Measurements from ENCODE around the gene TENM4. TPM values are rescaled to one million over a fixed set of nuclear protein-coding genes. Genes with fewer than 3 reads are reported as not detected.

The TENM4 gene
- polyA plus RNA-seq, 1 donor from 2014 or later = 16.8 TPM

DNA sequence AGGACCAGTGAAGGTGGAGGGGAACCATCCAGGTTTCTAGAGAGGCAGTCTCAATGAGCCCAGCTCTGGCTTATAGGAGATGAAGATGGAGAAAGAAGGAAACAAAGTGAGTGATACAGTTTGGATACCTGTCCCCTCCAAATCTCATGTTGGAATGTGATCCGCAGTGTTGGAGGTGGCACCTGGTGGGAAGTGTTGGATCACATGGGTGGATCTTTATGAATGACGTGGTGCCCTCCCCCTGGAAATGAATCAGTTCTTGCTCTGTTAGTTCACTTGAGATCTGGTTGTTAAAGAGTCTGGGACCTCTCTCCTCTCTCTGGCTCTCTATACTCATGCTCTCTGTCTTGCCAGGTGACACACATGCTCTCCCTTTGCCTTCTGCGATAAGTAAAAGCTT is 473.0 kb downstream of the TENM4 start:
- Histone ChIP-seq H3K9ac (ENCODE audit: low read length) (no peak overlapping the region), H3F3A (ENCODE audit: insufficient read depth, low read length, poor library complexity, severe bottlenecking) (no peaks in the 10 kb centered on the region), H3K9me3 (ENCODE audit: low read length) (no peaks in the 10 kb centered on the region), H3K4me2 (ENCODE audit: low read length) (no peak overlapping the region), H4K20me1 (ENCODE audit: insufficient read depth) (no peaks in the 10 kb centered on the region), H3K27me3 (ENCODE audit: insufficient read depth, low read depth, low read length) (no peaks in the 10 kb centered on the region), H3K27ac (ENCODE audit: low read length) (no peak overlapping the region), H3K4me3 (ENCODE audit: low read length) (no peak overlapping the region), H2AFZ (ENCODE audit: low read depth, low read length) (no peak overlapping the region), H3K36me3 (ENCODE audit: insufficient read depth, low read length) (no peaks in the 10 kb centered on the region), H3K9me2 (ENCODE audit: insufficient read depth, low read length) (no peaks in the 10 kb centered on the region), H3K79me2 (replicated peaks; ENCODE audit: insufficient read depth, low read length) (no peaks in the 10 kb centered on the region)
- TF ChIP-seq MXI1 (conservative IDR thresholded peaks at IDR 0.05; ENCODE audit: poor library complexity, severe bottlenecking) (no peak), EZH2 (IDR thresholded peaks at IDR 0.05; ENCODE audit: borderline replicate concordance, insufficient read depth, low read length, poor library complexity, severe bottlenecking) (no peak), POLR2AphosphoS5 (IDR thresholded peaks at IDR 0.05) (no peak), SMC3 (conservative IDR thresholded peaks at IDR 0.05; ENCODE audit: poor library complexity) (no peak), RAD21 (conservative IDR thresholded peaks at IDR 0.05) (no peak), TAF1 (IDR thresholded peaks at IDR 0.05; ENCODE audit: low read depth) (no peak), EP300 (conservative IDR thresholded peaks at IDR 0.05; ENCODE audit: poor library complexity, severe bottlenecking) (no peak)
- TF ChIP-seq, protein P1, sequence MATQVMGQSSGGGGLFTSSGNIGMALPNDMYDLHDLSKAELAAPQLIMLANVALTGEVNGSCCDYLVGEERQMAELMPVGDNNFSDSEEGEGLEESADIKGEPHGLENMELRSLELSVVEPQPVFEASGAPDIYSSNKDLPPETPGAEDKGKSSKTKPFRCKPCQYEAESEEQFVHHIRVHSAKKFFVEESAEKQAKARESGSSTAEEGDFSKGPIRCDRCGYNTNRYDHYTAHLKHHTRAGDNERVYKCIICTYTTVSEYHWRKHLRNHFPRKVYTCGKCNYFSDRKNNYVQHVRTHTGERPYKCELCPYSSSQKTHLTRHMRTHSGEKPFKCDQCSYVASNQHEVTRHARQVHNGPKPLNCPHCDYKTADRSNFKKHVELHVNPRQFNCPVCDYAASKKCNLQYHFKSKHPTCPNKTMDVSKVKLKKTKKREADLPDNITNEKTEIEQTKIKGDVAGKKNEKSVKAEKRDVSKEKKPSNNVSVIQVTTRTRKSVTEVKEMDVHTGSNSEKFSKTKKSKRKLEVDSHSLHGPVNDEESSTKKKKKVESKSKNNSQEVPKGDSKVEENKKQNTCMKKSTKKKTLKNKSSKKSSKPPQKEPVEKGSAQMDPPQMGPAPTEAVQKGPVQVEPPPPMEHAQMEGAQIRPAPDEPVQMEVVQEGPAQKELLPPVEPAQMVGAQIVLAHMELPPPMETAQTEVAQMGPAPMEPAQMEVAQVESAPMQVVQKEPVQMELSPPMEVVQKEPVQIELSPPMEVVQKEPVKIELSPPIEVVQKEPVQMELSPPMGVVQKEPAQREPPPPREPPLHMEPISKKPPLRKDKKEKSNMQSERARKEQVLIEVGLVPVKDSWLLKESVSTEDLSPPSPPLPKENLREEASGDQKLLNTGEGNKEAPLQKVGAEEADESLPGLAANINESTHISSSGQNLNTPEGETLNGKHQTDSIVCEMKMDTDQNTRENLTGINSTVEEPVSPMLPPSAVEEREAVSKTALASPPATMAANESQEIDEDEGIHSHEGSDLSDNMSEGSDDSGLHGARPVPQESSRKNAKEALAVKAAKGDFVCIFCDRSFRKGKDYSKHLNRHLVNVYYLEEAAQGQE (IDR thresholded peaks at IDR 0.05; ENCODE audit: borderline replicate concordance) = no peak
- TF ChIP-seq, protein P2, sequence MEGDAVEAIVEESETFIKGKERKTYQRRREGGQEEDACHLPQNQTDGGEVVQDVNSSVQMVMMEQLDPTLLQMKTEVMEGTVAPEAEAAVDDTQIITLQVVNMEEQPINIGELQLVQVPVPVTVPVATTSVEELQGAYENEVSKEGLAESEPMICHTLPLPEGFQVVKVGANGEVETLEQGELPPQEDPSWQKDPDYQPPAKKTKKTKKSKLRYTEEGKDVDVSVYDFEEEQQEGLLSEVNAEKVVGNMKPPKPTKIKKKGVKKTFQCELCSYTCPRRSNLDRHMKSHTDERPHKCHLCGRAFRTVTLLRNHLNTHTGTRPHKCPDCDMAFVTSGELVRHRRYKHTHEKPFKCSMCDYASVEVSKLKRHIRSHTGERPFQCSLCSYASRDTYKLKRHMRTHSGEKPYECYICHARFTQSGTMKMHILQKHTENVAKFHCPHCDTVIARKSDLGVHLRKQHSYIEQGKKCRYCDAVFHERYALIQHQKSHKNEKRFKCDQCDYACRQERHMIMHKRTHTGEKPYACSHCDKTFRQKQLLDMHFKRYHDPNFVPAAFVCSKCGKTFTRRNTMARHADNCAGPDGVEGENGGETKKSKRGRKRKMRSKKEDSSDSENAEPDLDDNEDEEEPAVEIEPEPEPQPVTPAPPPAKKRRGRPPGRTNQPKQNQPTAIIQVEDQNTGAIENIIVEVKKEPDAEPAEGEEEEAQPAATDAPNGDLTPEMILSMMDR (IDR thresholded peaks at IDR 0.05; ENCODE audit: poor library complexity, severe bottlenecking) = no peak

DNA sequence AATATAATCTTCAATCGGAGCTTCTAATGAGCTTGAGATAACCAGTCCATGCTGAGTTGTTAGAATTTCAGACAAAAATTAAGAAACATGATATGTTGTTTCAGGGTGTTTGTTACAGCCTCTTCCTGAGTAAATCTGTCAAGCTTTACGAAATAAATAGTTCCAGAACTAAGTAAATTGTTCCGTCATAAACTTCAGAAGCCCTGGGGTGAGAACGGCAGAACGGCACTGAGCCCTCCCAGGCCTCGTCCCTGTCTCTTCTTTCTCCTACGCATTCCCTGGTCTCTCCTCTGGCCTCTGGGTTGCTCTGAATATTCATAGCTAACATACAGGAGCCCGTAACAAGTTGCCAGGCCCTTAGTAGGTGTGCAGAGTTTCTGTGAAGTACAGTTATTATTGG is 475.4 kb downstream of the TENM4 start:
- no peaks in the 10 kb centered on the region for H3K9me3 ChIP-seq (ENCODE audit: low read length)
- no peak overlapping the region for H2AFZ ChIP-seq (ENCODE audit: low read depth, low read length)
- TF ChIP-seq SMC3 (conservative IDR thresholded peaks at IDR 0.05; ENCODE audit: poor library complexity) (no peak), RAD21 (conservative IDR thresholded peaks at IDR 0.05) (no peak), EP300 (conservative IDR thresholded peaks at IDR 0.05; ENCODE audit: poor library complexity, severe bottlenecking) (no peak), POLR2AphosphoS5 (IDR thresholded peaks at IDR 0.05) (no peak), MXI1 (conservative IDR thresholded peaks at IDR 0.05; ENCODE audit: poor library complexity, severe bottlenecking) (no peak), TAF1 (IDR thresholded peaks at IDR 0.05; ENCODE audit: low read depth) (no peak), EZH2 (IDR thresholded peaks at IDR 0.05; ENCODE audit: borderline replicate concordance, insufficient read depth, low read length, poor library complexity, severe bottlenecking) (no peak)
- TF ChIP-seq, protein P1 (IDR thresholded peaks at IDR 0.05; ENCODE audit: borderline replicate concordance) = no peak
- H3K79me2 ChIP-seq (replicated peaks; ENCODE audit: insufficient read depth, low read length) = no peaks in the 10 kb centered on the region
- H3K36me3 ChIP-seq (ENCODE audit: insufficient read depth, low read length) = no peaks in the 10 kb centered on the region
- no peaks in the 10 kb centered on the region for H3K27me3 ChIP-seq (ENCODE audit: insufficient read depth, low read depth, low read length)
- H3F3A ChIP-seq (ENCODE audit: insufficient read depth, low read length, poor library complexity, severe bottlenecking) = no peaks in the 10 kb centered on the region
- H3K9ac ChIP-seq (ENCODE audit: low read length) = no peak overlapping the region
- no peak overlapping the region for H3K4me3 ChIP-seq (ENCODE audit: low read length)
- H3K4me2 ChIP-seq (ENCODE audit: low read length) = no peak overlapping the region
- H3K27ac ChIP-seq (ENCODE audit: low read length) = no peak overlapping the region
- no peaks in the 10 kb centered on the region for H3K9me2 ChIP-seq (ENCODE audit: insufficient read depth, low read length)
- no peaks in the 10 kb centered on the region for H4K20me1 ChIP-seq (ENCODE audit: insufficient read depth)
